Caki2 (cell line): ENCODE measurements around the gene MSRB2. TPM values are rescaled to one million over a fixed set of nuclear protein-coding genes. Genes with fewer than 3 reads are reported as not detected.
A peak's percentile ranks its signal among the peaks of the same experiment; 100 is the strongest.
"Not testable (repeated sequence)": the region's sequence is repeated elsewhere in the genome, so short reads cannot be mapped to it uniquely, and the experiment has no call there.

Experiments used
- DNase-seq: peaks from one replicate; pipeline ENCODE4 v3.0.0-alpha.2; 2015; ENCODE audit warnings: low read depth
- in situ Hi-C: cut with HindIII; loops from 2 replicates; pipeline ENCODE4 v1.10.0; 2016; ENCODE audit warnings: low sequenced_read_pairs, low pct_unique_long_range_greater_than_20kb, mixed read lengths
- total RNA-seq: library from RNA; depleted of rRNA; stranded (reverse); fragments of >200 nt; shearing (Covaris generic); gene quantifications from 2 replicates; pipeline ENCODE4 v1.2.3, GENCODE V29; 2014; ENCODE audit warnings: low replicate concordance

Gene MSRB2
- total RNA-seq, 1 experiment from 2014 or later: 42.6 TPM

GRCh38 chr10:23067939-23068775, 27.2 kb upstream of the MSRB2 start:
- peak; percentile 61 for DNase-seq
- in situ Hi-C loops: no loop called here

- in situ Hi-C loops: no loop called here
- DNase-seq: no peak
Measured at GRCh38 chr10:23069019-23069815, 26.2 kb upstream of the MSRB2 start.

GRCh38 chr10:23070092-23070912, 25.1 kb upstream of the MSRB2 start:
- in situ Hi-C loops, DNase-seq: not testable (repeated sequence)

GRCh38 chr10:23070913-23071218, 24.5 kb upstream of the MSRB2 start:
- DNase-seq: no peak
- in situ Hi-C loops: no loop called here

GRCh38 chr10:23072593-23072992, 22.8 kb upstream of the MSRB2 start:
- DNase-seq, in situ Hi-C loops: not testable (repeated sequence)

- in situ Hi-C loops: no loop called here
- DNase-seq: no peak
Measured at GRCh38 chr10:23073527-23073926, 21.9 kb upstream of the MSRB2 start.

GRCh38 chr10:23075672-23076071, 19.7 kb upstream of the MSRB2 start:
- in situ Hi-C loops: no loop called here
- no peak for DNase-seq

- in situ Hi-C loops: no loop called here
Measured at GRCh38 chr10:23078114-23078513, 17.3 kb upstream of the MSRB2 start.

GRCh38 chr10:23079700-23080099, 15.7 kb upstream of the MSRB2 start:
- DNase-seq: no peak
- in situ Hi-C loops: no loop called here

More at GRCh38 chr10:23078114-23078513, 17.3 kb upstream of the MSRB2 start:
- no peak for DNase-seq

GRCh38 chr10:23080262-23080661, 15.1 kb upstream of the MSRB2 start:
- in situ Hi-C loops: no loop called here
- DNase-seq: no peak

GRCh38 chr10:23081221-23081750, 14.1 kb upstream of the MSRB2 start:
- in situ Hi-C loops: no loop called here
- no peak for DNase-seq

- in situ Hi-C loops: no loop called here
- no peak for DNase-seq
Measured at GRCh38 chr10:23081891-23082290, 13.5 kb upstream of the MSRB2 start.

- DNase-seq: no peak
- in situ Hi-C loops: no loop called here
Measured at GRCh38 chr10:23088609-23089008, 6.8 kb upstream of the MSRB2 start.

- DNase-seq: no peak
- in situ Hi-C loops: no loop called here
Measured at GRCh38 chr10:23094786-23095403, 484 bp upstream of the MSRB2 start.

- in situ Hi-C loops: no loop called here
Measured at GRCh38 chr10:23095966-23096801, 805 bp downstream of the MSRB2 start.

GRCh38 chr10:23096802-23097549, 1.6 kb downstream of the MSRB2 start:
- in situ Hi-C loops: no loop called here
- DNase-seq: no peak

More at GRCh38 chr10:23095966-23096801, 805 bp downstream of the MSRB2 start:
- DNase-seq: peak; percentile 58

- DNase-seq: no peak
- in situ Hi-C loops: no loop called here
Measured at GRCh38 chr10:23099079-23099478, 3.7 kb downstream of the MSRB2 start.
